ENCODE measurements around the gene CELF5. TPM values are rescaled to one million over a fixed set of nuclear protein-coding genes. Genes with fewer than 3 reads are reported as not detected.

The CELF5 gene
- total RNA-seq: under 1 TPM in 2 of 4 donors, not detected in 2; 0.27 to 0.48 TPM

DNA sequence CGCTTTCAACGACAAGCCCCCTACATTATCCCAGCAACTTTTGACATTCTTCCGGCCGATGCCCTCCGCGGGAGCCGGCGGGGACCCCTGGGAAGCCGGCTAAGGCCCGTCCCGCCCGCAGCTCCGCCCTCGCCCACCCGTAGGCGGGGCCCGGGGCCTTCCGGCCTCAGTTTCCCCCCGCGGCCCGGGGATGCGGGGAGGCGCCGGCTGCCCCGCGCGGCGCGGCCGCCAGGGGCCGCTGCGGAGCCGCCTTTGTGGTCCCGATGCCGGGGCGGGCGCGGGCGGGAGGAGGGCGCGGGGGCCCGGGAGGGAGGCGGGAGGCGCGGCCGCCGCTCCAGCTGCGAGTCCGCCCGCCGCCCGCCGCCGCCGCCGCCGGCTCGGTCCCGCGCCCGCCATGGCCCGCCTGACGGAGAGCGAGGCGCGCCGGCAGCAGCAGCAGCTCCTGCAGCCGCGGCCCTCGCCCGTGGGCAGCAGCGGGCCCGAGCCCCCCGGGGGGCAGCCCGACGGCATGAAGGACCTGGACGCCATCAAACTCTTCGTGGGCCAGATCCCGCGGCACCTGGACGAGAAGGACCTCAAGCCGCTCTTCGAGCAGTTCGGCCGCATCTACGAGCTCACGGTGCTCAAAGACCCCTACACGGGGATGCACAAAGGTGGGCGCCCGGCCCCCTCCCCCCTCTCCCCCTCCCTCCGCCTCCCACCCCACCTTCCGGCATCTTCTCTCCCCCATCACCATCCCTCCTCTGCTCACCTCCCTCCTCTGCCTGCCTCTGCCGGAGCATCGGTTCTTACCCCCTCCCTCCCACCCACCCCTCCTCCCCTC, at the start of gene CELF5:
Gene CELF5, plus strand, starts transcription at position 316 of the 823 bp plus-strand sequence. Its CDS starts 79 bp downstream, at position 395.
- H3K27me3 ChIP-seq: peaks cover 75% of the 10 kb centered on the region
- TF ChIP-seq POLR2AphosphoS5 (IDR thresholded peaks at IDR 0.05) (no peak), EP300 (IDR thresholded peaks at IDR 0.05; ENCODE audit: low read depth) (no peak)
- TF ChIP-seq, protein P1, sequence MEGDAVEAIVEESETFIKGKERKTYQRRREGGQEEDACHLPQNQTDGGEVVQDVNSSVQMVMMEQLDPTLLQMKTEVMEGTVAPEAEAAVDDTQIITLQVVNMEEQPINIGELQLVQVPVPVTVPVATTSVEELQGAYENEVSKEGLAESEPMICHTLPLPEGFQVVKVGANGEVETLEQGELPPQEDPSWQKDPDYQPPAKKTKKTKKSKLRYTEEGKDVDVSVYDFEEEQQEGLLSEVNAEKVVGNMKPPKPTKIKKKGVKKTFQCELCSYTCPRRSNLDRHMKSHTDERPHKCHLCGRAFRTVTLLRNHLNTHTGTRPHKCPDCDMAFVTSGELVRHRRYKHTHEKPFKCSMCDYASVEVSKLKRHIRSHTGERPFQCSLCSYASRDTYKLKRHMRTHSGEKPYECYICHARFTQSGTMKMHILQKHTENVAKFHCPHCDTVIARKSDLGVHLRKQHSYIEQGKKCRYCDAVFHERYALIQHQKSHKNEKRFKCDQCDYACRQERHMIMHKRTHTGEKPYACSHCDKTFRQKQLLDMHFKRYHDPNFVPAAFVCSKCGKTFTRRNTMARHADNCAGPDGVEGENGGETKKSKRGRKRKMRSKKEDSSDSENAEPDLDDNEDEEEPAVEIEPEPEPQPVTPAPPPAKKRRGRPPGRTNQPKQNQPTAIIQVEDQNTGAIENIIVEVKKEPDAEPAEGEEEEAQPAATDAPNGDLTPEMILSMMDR (IDR thresholded peaks at IDR 0.05): peak in 4 of 5 experiments; percentile 21 to 67 (median 48)
- no peak within 1 kb of the TSS for H3K27ac ChIP-seq
- no peaks in the 10 kb centered on the region for H3K36me3 ChIP-seq
- H3K4me1 ChIP-seq: peaks cover 0 to 6% (median 3%) of the 10 kb centered on the region in 4 donors
- H3K9me3 ChIP-seq: no peaks in the 10 kb centered on the region
- in situ Hi-C loops (cut with MboI; ENCODE audit: low pct_ligation_motif_present in 1 of 4, low pct_unique_long_range_greater_than_20kb in 1 of 4, low sequenced_read_pairs in 3 of 4): no loop called here
- WGBS, 2 donors (ENCODE audit: low coverage in 1 of 2): 3% methylated on average over 44 of the region's 94 CpGs; no CpG with 5 or more reads in 1 of the 2 donors
- intact Hi-C loops (cut with DNase I; ENCODE audit: low total_unique reads): no loop called here
- peak; percentile 53 for DNase-seq
- H3K4me3 ChIP-seq: peak within 1 kb of the TSS in 2 of 4 donors; percentile 24 to 39

GRCh38 chr19:3175781-3176714, 48.4 kb upstream of the CELF5 start:
- peak; percentile 87 for DNase-seq
- in situ Hi-C loops (cut with MboI; ENCODE audit: low pct_ligation_motif_present in 1 of 4, low pct_unique_long_range_greater_than_20kb in 1 of 4, low sequenced_read_pairs in 3 of 4): no loop called here
- intact Hi-C loops (cut with DNase I; ENCODE audit: low total_unique reads): no loop called here
- Histone ChIP-seq H3K9me3 (no peaks in the 10 kb centered on the region), H3K4me1 (peaks cover 11 to 18% (median 16%) of the 10 kb centered on the region in 4 donors), H3K36me3 (no peaks in the 10 kb centered on the region), H3K27ac (peak overlapping the region; percentile 55 to 69 (median 60)), H3K4me3 (no peak overlapping the region), H3K27me3 (no peaks in the 10 kb centered on the region)
- WGBS, 2 donors (ENCODE audit: low coverage in 1 of 2): 32 to 40% methylated on average over 4 to 16 of the region's 17 CpGs
- TF ChIP-seq, protein P1 (IDR thresholded peaks at IDR 0.05): no peak
- peak in 1 of 3 donors; percentile 22 for TF ChIP-seq POLR2AphosphoS5 (IDR thresholded peaks at IDR 0.05)

- in situ Hi-C loops (cut with MboI; ENCODE audit: low pct_ligation_motif_present in 1 of 4, low pct_unique_long_range_greater_than_20kb in 1 of 4, low sequenced_read_pairs in 3 of 4): no loop called here
- no peaks in the 10 kb centered on the region for H3K9me3 ChIP-seq
- H3K4me1 ChIP-seq: peaks cover 11 to 18% (median 16%) of the 10 kb centered on the region in 4 donors
- H3K27me3 ChIP-seq: no peaks in the 10 kb centered on the region
- TF ChIP-seq POLR2AphosphoS5 (IDR thresholded peaks at IDR 0.05) (peak in 1 of 3 donors; percentile 20), POLR2A (IDR thresholded peaks at IDR 0.05) (no peak)
- TF ChIP-seq, protein P1 (IDR thresholded peaks at IDR 0.05): no peak
- DNase-seq: peak; percentile 71
- 60 to 73% methylated on average over 2 to 9 of the region's 11 CpGs for WGBS, 2 donors (ENCODE audit: low coverage in 1 of 2)
- H3K36me3 ChIP-seq: no peaks in the 10 kb centered on the region
- H3K4me3 ChIP-seq: no peak overlapping the region
- peak overlapping the region; percentile 55 to 69 (median 60) for H3K27ac ChIP-seq
- intact Hi-C loops (cut with DNase I; ENCODE audit: low total_unique reads): no loop called here
These were observed 47.6 kb upstream of the CELF5 start for GRCh38 chr19:3176715-3177501.

Measured in transverse colon (tissue), 4 donors.